ENCODE results near the gene SMIM5.

DNA sequence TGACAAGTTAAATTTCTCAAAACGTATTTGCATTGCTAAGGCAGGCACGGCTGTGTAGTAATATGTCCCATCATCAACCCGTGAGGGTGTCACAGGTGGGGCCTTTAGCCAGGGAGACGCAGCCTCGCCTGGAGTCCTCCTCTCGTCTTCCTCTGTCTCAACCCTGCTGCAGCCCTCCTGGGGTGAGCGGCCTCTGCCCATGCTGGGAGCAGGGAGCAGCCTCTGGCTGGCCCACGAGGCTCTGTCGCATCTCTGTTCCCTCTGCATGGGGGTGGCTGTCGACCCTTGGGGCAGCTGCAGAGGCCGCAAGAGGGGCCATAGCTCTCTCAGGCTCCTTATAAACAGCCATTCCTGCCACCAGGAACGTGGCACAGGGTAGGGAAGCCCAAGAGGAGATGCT, 806 bp upstream of the SMIM5 start:
- TF ChIP-seq POLR2A (IDR thresholded peaks at IDR 0.05) (no peak), CTCF (IDR thresholded peaks at IDR 0.05) (no peak)
